ENCODE measurements around the gene CNKSR1.

The CNKSR1 gene

GRCh38 chr1:26160527-26161414 is 16.5 kb upstream of the CNKSR1 start:
- DNase-seq (ENCODE audit: low read depth) = no peak

- DNase-seq (ENCODE audit: low read depth) = no peak
These were observed 15.7 kb upstream of the CNKSR1 start for GRCh38 chr1:26161415-26162219.

- no peak for DNase-seq (ENCODE audit: low read depth)
These were observed 15.0 kb upstream of the CNKSR1 start for GRCh38 chr1:26162220-26162709.

- DNase-seq (ENCODE audit: low read depth) = no peak
These were observed 13.6 kb upstream of the CNKSR1 start for GRCh38 chr1:26163684-26164035.

- DNase-seq (ENCODE audit: low read depth) = no peak
These were observed 13.0 kb upstream of the CNKSR1 start for GRCh38 chr1:26164036-26164860.

- DNase-seq (ENCODE audit: low read depth) = no peak
These were observed 12.1 kb upstream of the CNKSR1 start for GRCh38 chr1:26164861-26165842.

GRCh38 chr1:26166719-26167281 is 10.5 kb upstream of the CNKSR1 start:
- DNase-seq (ENCODE audit: low read depth) = no peak

DNA sequence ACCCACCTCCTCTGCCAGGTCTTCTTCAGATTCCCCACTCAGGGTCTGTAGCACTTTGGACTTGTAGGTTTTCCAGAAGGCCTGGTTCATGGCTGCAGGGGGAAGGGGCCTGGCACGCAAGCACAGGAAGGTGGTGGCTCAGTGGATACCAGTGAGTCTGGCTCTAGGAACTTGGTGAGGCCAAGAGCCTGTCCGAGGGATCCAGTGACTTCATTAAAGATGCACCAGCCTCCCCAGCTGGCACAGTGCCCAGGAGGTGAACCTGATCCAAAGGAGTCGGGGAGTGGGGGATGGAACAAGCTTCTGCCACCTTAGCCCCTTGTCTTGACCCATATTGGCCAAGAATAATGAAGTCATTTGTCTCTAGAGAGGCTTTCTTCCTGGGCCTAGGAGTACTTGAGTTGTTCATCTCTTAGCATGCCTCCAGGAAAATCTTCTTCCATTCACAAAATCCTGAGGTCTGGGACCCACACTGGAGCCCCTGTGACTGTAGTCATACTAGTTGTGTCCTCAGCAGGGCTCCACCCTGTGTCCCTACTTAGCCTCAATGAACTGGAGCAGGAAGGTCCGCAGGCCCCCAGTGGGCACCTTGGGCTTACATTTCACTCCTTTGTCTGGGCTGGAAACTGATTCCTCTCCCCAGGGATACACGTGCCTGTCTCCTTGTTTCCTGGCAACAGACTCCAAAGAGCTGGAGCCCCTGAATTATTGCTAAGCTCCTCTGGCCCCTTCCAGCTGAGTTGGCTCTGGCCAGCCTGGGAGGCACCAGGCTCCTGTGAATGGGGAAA is 8.7 kb upstream of the CNKSR1 start, which contains the start of gene C1orf232:
Gene C1orf232 (minus strand): TSS at position 554 of the 788 bp plus-strand sequence. CDS start 464 bp downstream, at position 90.
- DNase-seq (ENCODE audit: low read depth) = no peak

- DNase-seq (ENCODE audit: low read depth) = no peak
These were observed 8.1 kb upstream of the CNKSR1 start for GRCh38 chr1:26169198-26169554.

- DNase-seq (ENCODE audit: low read depth) = peak; percentile 78
These were observed 7.4 kb upstream of the CNKSR1 start, which contains the start of gene ZNF593 for GRCh38 chr1:26169669-26170471. ZNF593 (plus strand) TSS chr1:26169908; CDS start chr1:26169984, 76 bp downstream.

GRCh38 chr1:26170472-26170821 is 6.8 kb upstream of the CNKSR1 start:
- no peak for DNase-seq (ENCODE audit: low read depth)

DNA sequence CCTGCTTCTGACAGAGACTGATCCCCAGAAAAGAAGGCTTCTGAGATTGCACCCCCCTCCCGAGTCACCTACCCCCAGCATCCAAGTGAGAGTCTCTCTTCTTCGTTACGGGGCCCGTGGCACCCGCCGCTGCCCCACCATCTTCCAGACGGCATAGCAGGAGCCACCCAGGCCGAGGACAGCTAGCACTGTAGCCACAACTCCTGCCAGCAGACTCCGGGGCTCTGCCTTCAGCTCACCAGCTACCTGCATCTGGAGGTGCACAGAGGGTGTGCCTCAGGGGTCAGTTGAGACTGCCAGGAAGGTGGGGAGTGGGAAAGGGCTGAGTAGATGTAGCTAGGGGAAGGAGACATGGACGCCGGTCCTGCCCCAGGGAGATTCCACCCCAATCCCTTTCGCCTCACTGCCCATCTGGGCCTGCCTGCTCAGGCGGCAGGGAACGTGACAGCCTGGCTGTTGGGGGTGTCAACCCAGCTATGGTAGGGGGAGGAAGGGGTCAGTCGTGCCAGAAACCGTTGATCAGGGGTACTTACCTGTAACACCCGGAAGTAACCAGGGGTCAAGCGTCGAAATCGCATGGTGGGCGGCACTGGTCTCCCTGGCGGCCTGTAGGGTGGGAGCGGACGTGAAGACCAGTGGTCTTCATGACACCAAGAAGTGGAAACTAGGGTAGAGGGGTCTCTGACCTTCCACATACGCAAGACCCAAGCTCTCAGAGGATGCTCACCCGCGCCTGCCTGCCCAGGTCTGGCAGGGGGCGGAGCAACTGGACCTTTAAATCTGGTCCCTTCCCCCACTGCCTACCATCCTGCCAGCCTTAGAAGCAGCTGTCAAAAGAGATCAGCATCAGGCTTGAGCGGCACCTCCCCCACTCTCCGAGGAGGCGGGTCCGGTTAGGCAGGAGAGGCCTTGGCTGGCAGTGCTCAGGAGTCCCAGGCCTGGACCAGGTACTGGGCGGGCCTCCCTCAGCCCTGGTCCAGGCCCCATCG is 5.9 kb upstream of the CNKSR1 start, which contains the start of gene ZNF593OS:
Gene ZNF593OS (minus strand): TSS at position 749 of the 989 bp plus-strand sequence. CDS start 171 bp downstream, at position 578.
- DNase-seq (ENCODE audit: low read depth) = no peak

- DNase-seq (ENCODE audit: low read depth) = no peak
These were observed 1.9 kb upstream of the CNKSR1 start for GRCh38 chr1:26175346-26175745.

DNA sequence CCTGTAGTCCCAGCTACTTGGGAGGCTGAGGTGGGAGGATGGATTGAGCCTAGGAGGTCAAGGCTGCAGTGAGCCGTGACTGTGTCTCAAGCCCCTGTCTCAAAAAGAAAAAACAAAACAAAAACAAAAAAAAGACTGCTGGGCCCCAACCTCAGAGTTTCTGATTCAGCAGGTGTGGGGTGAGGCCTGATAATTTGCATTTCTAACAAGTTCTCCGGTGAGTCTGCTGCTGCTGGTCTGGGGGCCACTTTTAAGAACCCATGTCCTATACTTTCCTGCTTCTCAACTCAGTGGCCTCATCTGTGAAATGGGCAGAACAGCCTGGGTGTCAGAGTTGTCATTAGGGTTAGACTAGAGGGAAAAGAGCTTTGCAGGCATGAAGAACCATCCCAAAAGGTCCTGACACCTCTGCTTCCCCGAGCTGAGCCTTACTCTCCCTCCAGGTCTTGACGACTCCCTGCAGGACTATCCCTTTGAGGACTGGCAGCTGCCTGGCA is 2.8 kb downstream of the CNKSR1 start:
- no peak for DNase-seq (ENCODE audit: low read depth)

GRCh38 chr1:26181586-26182382 is 4.5 kb downstream of the CNKSR1 start:
- no peak for DNase-seq (ENCODE audit: low read depth)

DNA sequence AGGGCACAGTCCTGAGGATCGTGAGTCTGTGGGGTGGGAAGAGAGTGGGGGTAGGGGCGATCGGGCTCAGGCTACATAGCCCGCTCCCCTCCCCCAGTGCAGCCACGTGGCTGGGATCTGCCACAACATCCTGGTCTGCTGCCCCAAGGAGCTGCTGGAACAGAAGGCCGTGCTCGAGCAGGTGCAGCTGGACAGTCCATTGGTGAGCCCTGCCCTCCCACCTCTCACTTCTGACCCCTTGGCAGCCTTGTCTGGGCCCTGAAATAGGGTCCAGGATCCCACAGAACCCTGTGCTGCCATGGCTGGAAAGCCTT is 5.0 kb downstream of the CNKSR1 start:
- no peak for DNase-seq (ENCODE audit: low read depth)

GRCh38 chr1:26184086-26184485 is 6.8 kb downstream of the CNKSR1 start:
- no peak for DNase-seq (ENCODE audit: low read depth)
